Activated CD4-positive, alpha-beta T cell treated with anti-CD3 and anti-CD28 coated beads, Interleukin-2, amount 10 ng/mL, durations not matched to agents 24 days and 14 days (primary cell): ENCODE data around the gene IFIT1. TPM values are rescaled to one million over a fixed set of nuclear protein-coding genes. Genes with fewer than 3 reads are reported as not detected.
"Not testable (repeated sequence)": the region's sequence is repeated elsewhere in the genome, so short reads cannot be mapped to it uniquely, and the experiment has no call there.

ENCODE experiments used
- DNase-seq: peaks from one replicate; pipeline ENCODE4 v3.0.0; 2022
- H3K27ac Mint-ChIP-seq: one replicate; pipeline ENCODE4 v1.8.0; 2022; ENCODE audit warnings: mild to moderate bottlenecking, mixed read lengths
- H3K27me3 Mint-ChIP-seq: one replicate; pipeline ENCODE4 v1.8.0; 2022; ENCODE audit warnings: mixed read lengths
- H3K36me3 Mint-ChIP-seq: one replicate; pipeline ENCODE4 v1.8.0; 2022; ENCODE audit warnings: low read depth, mild to moderate bottlenecking, mixed read lengths
- H3K4me1 Mint-ChIP-seq: one replicate; pipeline ENCODE4 v1.8.0; 2021; ENCODE audit warnings: mixed read lengths
- H3K4me3 Mint-ChIP-seq: one replicate; pipeline ENCODE4 v1.8.0; 2022; ENCODE audit warnings: mild to moderate bottlenecking, moderate library complexity, mixed read lengths
- H3K9me3 Mint-ChIP-seq: one replicate; pipeline ENCODE4 v1.8.0; 2021; ENCODE audit warnings: mixed read lengths
- intact Hi-C: fragments of 100-400 bp; cut with micrococcal nuclease; formaldehyde crosslinking; loops from one replicate; pipeline ENCODE4 v1.15.1; 2023
- total RNA-seq: library from RNA; stranded (reverse); gene quantifications from 2 replicates; pipeline ENCODE4 v1.2.3, GENCODE V29; 2022

The IFIT1 gene
- total RNA-seq: 0.58 and 1.0 TPM in 2 replicates

DNA sequence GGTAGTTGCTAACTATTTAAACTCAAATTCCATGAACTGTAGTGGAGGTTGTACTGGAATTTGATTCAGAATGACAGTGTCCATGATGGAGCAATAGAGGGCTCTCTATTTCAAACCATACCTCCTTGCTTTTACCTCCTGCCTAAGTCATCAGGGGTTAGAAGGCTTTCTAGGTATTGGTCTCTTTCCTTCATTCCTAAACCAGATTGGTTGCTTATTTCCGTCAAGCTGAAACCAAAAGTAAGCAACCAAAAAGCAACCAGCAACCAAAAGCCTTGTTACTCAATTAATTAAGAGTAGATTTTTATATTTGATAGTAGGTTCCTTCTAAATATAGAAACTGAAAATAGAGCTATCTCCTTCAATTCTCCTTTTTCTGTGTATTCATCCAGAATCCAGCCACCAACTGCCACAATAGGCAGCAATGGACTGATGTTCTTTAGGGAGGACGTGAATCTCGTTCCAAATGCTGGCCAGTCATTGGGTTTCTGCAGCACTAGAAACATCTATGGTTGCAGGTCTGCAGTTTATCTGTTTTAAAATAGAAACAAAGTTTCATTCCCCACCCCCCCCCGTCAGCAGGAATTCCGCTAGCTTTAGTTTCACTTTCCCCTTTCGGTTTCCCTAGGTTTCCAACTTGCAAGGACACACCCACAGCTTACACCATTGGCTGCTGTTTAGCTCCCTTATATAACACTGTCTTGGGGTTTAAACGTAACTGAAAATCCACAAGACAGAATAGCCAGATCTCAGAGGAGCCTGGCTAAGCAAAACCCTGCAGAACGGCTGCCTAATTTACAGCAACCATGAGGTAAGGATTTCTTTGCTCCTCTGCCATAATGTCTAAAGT lies at the start of gene IFIT1:
Gene IFIT1, plus strand, starts transcription at position 717 of the 850 bp plus-strand sequence. Its CDS starts 90 bp downstream, at position 807.
- intact Hi-C loops: loop anchor here (1.0 kb wide), 3 partner anchors 22 to 60 kb away; partner anchors contain the start of gene IFIT5
- DNase-seq: peak; percentile 88

DNA sequence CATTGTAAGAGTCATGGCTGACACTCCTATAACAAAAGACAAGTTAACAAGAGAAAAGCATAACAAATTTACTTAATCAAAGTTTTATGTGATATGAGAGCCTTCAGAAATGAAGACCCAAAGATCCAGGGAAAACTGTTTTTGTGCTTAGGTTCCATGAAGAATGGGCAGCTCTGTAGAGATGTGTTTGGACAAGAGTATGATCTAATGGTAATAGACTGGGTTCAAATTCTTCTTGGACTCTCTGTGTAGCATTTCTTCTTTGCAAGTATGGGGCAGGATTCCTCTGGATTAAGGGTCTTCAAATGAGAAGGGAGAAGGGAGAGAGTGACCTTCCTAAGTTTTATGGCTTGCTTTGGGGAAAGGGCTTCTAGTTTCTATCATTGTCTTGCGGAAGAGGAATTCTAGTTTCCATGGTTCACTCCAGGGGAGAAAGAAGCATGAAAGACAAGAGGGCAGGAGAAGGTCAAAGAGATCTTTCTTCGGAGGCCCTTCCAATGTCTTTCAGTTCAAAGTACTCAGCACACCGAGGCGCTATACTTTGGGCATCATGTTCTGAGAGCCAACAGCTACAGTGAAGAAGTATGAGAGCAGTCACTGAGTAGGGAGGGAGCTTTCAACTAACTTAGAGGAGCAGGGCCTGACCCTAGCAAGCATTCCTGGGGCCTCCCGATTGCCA lies 49.2 kb upstream of the IFIT1 start:
- H3K9me3 Mint-ChIP-seq: no peaks in the 10 kb centered on the region
- H3K4me3 Mint-ChIP-seq: no peak overlapping the region
- DNase-seq: no peak
- intact Hi-C loops: no loop called here
- peaks cover 36% of the 10 kb centered on the region for H3K27me3 Mint-ChIP-seq
- no peak overlapping the region for H3K27ac Mint-ChIP-seq
- H3K36me3 Mint-ChIP-seq: peaks cover 37% of the 10 kb centered on the region
- no peaks in the 10 kb centered on the region for H3K4me1 Mint-ChIP-seq

More for the DNA sequence above, at the start of gene IFIT1:
- Mint-ChIP-seq H3K4me3 (peak within 1 kb of the TSS; percentile 82), H3K4me1 (peaks cover 31% of the 10 kb centered on the region), H3K27ac (peak within 1 kb of the TSS; percentile 67), H3K27me3 (peaks cover 2% of the 10 kb centered on the region), H3K36me3 (peaks cover 15% of the 10 kb centered on the region), H3K9me3 (peaks cover 7% of the 10 kb centered on the region)

DNA sequence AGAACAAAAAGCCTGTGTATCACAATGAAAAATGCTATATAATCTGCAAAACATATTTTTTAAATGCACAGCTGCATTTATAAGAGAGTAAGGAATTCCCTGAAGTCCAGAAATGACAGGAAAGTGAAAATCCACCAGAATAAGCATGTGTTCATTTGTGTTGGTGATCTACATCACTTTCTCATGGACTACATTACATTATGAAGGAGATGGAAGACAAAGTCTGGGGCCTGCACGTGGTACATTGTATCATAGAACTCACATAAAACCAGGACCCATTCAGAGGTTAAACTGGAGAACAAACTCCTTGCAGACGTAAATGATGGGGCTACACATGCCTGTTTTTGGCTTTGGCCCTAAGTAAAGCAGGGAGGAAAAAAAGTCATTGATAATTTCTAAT lies 48.3 kb upstream of the IFIT1 start:
- Mint-ChIP-seq H3K36me3 (peaks cover 28% of the 10 kb centered on the region), H3K4me1 (no peaks in the 10 kb centered on the region), H3K9me3 (no peaks in the 10 kb centered on the region), H3K27me3 (peaks cover 43% of the 10 kb centered on the region), H3K27ac (no peak overlapping the region), H3K4me3 (no peak overlapping the region)
- DNase-seq: no peak
- intact Hi-C loops: loop anchor here (1.0 kb wide), 1 partner anchor 9 kb away; no protein-coding TSS in a partner anchor

- peaks cover 16% of the 10 kb centered on the region for H3K36me3 Mint-ChIP-seq
- DNase-seq: no peak
Observed at GRCh38 chr10:89345367-89346000, 46.9 kb upstream of the IFIT1 start.

GRCh38 chr10:89346405-89347254 lies 45.8 kb upstream of the IFIT1 start:
- H3K27me3 Mint-ChIP-seq: peaks cover 53% of the 10 kb centered on the region
- H3K27ac Mint-ChIP-seq: no peak overlapping the region

More at GRCh38 chr10:89345367-89346000, 46.9 kb upstream of the IFIT1 start:
- Mint-ChIP-seq H3K4me1 (peaks cover under 1% of the 10 kb centered on the region), H3K27ac (no peak overlapping the region), H3K9me3 (no peaks in the 10 kb centered on the region), H3K27me3 (peaks cover 48% of the 10 kb centered on the region), H3K4me3 (no peak overlapping the region)
- intact Hi-C loops: no loop called here

DNA sequence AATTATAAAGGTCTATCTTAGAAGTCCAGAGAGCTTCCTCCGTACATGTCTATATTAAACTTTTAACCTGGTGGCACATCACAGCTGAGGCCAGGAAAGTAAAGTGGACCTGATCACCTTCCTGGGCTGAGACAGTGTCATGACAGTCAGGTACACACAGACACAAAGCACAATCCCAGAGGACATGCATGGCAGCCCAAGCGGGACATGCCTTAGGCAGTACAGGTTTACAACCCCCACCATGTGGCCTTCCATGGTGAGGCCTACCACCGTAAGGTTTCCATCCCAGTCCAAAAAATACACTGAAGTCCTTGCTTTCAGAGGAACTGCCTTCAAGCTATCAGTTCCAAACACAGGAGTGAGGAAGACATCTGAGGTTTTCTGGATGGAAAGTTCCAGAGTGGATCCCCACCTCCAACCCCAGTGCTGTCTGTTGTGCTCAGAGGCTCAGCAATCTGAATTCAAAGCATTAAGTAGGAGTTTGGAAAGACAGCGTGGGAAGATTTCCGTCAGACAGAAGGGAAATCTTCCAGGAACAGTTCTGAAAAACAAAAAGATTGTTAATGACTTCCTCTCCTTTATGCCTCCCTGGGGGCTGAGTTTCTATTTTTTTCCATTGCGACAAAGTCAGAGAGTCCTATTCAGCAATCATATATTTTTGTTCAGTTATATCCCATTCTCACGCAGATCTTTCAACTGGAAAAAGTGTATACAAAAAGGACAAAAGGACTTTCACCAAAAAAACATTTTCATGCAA lies 44.5 kb upstream of the IFIT1 start:
- peaks cover 18% of the 10 kb centered on the region for H3K4me1 Mint-ChIP-seq
- intact Hi-C loops: no loop called here
- H3K36me3 Mint-ChIP-seq: peaks cover 3% of the 10 kb centered on the region
- H3K27ac Mint-ChIP-seq: no peak overlapping the region
- no peak overlapping the region for H3K4me3 Mint-ChIP-seq
- H3K9me3 Mint-ChIP-seq: no peaks in the 10 kb centered on the region
- peaks cover 61% of the 10 kb centered on the region for H3K27me3 Mint-ChIP-seq
- no peak for DNase-seq

More at GRCh38 chr10:89346405-89347254, 45.8 kb upstream of the IFIT1 start:
- Mint-ChIP-seq H3K4me1 (peaks cover 10% of the 10 kb centered on the region), H3K9me3 (no peaks in the 10 kb centered on the region), H3K4me3 (no peak overlapping the region), H3K36me3 (peaks cover 8% of the 10 kb centered on the region)
- intact Hi-C loops: no loop called here
- DNase-seq: no peak

GRCh38 chr10:89348481-89348880 lies 43.9 kb upstream of the IFIT1 start:
- H3K27me3 Mint-ChIP-seq: peaks cover 62% of the 10 kb centered on the region

DNA sequence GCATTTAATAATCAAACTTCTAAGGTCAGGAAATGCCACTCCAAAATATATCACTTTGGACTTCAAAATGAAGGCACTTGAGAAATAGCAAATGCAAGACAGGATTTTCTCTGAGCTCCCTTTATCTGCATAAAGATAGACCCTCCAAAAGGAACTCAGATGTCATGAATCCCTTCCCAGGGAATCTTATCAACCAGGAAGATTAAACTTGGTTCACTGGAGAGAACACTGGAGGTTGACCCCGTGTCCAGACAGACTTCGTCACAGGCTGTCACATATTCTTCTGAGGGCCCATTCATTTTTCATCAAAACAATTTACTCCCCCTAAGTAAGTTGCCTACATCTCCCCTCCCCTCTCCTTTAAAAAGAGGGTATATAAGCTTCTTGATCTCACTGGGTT lies 43.4 kb upstream of the IFIT1 start:
- no peaks in the 10 kb centered on the region for H3K9me3 Mint-ChIP-seq
- DNase-seq: no peak
- H3K4me3 Mint-ChIP-seq: no peak overlapping the region
- H3K27ac Mint-ChIP-seq: no peak overlapping the region
- peaks cover 18% of the 10 kb centered on the region for H3K4me1 Mint-ChIP-seq
- no peaks in the 10 kb centered on the region for H3K36me3 Mint-ChIP-seq
- intact Hi-C loops: no loop called here
- peaks cover 63% of the 10 kb centered on the region for H3K27me3 Mint-ChIP-seq

More at GRCh38 chr10:89348481-89348880, 43.9 kb upstream of the IFIT1 start:
- H3K4me1 Mint-ChIP-seq: peaks cover 18% of the 10 kb centered on the region
- H3K4me3 Mint-ChIP-seq: no peak overlapping the region
- no peaks in the 10 kb centered on the region for H3K36me3 Mint-ChIP-seq
- intact Hi-C loops: no loop called here
- H3K9me3 Mint-ChIP-seq: no peaks in the 10 kb centered on the region
- DNase-seq: no peak
- H3K27ac Mint-ChIP-seq: no peak overlapping the region

DNA sequence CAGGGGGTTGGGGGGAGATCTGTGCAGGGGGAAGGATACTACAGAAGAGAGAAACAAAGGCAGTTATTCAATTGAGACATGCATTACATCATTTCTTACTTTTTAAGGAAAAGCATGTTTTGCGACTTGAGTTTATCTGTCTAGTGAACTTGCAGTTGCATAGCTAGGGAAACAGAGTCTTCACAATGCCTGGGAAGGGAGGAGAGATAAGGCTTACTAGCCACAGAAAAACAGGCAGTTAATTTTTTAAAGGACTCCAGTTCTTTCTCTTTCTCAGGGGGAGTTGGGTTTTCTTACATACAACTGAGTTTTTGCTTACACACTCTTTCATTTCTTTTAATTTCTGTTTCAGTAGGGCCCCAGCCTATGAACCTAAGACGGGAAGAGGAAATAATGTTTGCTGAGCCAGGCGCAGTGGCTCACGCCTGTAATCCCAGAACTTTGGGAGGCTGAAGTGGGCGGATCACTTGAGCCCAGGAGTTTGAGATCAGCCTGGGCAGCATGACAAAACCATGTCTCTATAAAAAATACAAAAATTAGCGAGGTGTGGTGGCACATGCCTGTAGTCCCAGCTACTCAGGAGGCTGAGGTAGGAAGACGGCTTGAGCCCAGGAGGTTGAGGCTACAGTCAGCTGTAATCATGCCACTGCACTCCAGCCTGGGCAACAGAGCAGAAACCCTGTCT lies 41.6 kb upstream of the IFIT1 start:
- peaks cover 18% of the 10 kb centered on the region for H3K4me1 Mint-ChIP-seq
- H3K9me3 Mint-ChIP-seq, H3K27ac Mint-ChIP-seq, DNase-seq, H3K36me3 Mint-ChIP-seq: not testable (repeated sequence)
- intact Hi-C loops: loop anchor here (1.0 to 2.0 kb wide), 2 partner anchors 14 to 42 kb away; partner anchors contain the start of gene IFIT1
- peaks cover 60% of the 10 kb centered on the region for H3K27me3 Mint-ChIP-seq
- peak overlapping the region; percentile 19 for H3K4me3 Mint-ChIP-seq

DNA sequence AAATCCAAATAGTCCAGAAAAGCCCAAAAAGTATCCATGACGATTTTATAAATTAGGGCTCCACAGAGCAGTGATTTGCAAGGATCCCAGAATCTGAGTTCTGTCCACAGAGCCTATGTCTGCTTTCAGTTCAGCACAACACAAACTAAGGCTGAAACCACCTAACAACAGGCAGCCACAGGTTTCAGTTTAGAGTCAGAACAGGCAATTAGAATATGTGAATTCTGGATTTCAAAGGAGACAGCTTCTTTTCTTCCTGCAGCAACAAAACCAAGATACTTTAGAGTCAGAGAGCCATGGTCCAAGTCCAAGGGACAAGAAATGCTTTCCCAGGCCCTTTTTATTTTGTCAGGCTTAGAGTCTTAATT lies 41.0 kb upstream of the IFIT1 start:
- Mint-ChIP-seq H3K27ac (no peak overlapping the region), H3K36me3 (no peaks in the 10 kb centered on the region), H3K27me3 (peaks cover 60% of the 10 kb centered on the region), H3K4me3 (no peak overlapping the region), H3K9me3 (no peaks in the 10 kb centered on the region), H3K4me1 (peaks cover 18% of the 10 kb centered on the region)
- DNase-seq: peak; percentile 72
- intact Hi-C loops: loop anchor here (1.0 to 2.0 kb wide), 2 partner anchors 13 to 41 kb away; partner anchors contain the start of gene IFIT1

GRCh38 chr10:89351780-89352597 lies 40.4 kb upstream of the IFIT1 start:
- no peak for DNase-seq
- Mint-ChIP-seq H3K27me3 (peaks cover 58% of the 10 kb centered on the region), H3K36me3 (no peaks in the 10 kb centered on the region), H3K4me1 (peaks cover 18% of the 10 kb centered on the region), H3K9me3 (no peaks in the 10 kb centered on the region), H3K27ac (peak overlapping the region; percentile 3), H3K4me3 (no peak overlapping the region)
- intact Hi-C loops: loop anchor here (1.0 to 2.0 kb wide), 2 partner anchors 13 to 40 kb away; partner anchors contain the start of gene IFIT1
